ENCODE results near the gene MTMR12. TPM values are rescaled to one million over a fixed set of nuclear protein-coding genes. Genes with fewer than 3 reads are reported as not detected.

MTMR12 gene
- total and polyA plus RNA-seq, 2 experiments from 2014 or later = 5.5 to 13.4 TPM

DNA sequence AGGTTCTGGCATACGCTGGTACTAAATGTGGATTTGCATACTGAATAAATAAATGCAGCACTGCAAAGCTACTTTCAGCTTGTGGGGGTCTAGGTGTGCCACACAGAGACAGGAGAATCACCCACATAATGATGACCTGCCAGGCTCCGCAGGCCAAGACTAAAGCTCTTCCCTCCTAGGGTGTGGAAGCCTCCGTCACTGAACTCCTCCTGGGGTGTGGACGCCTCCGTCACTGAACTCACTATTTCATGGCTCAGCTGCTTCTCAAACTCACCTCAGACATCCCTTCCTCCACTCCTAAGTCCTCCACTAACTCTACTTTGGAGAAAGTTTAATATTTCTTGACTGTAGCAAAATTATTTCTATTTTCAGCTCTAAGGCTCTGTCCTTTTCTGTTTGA, 73.4 kb downstream of the MTMR12 start:
- Histone ChIP-seq H3F3A (ENCODE audit: insufficient read depth) (peaks cover 15% of the 10 kb centered on the region), H3K4me1 (ENCODE audit: insufficient read depth) (peaks cover 4% of the 10 kb centered on the region), H4K20me1 (ENCODE audit: insufficient read depth) (no peaks in the 10 kb centered on the region), H3K79me2 (ENCODE audit: insufficient read depth) (no peaks in the 10 kb centered on the region), H3K36me3 (ENCODE audit: low read depth) (peaks cover 35% of the 10 kb centered on the region; the same call in 1 of the 2 replicates), H3K27ac (no peak overlapping the region), H3K27me3 (replicated peaks; ENCODE audit: insufficient read depth) (no peaks in the 10 kb centered on the region), H2AFZ (no peak overlapping the region), H3K4me2 (ENCODE audit: unreplicated experiment) (no peak overlapping the region), H3K9me2 (ENCODE audit: insufficient read depth) (no peaks in the 10 kb centered on the region), H3K4me3 (no peak overlapping the region), H3K9ac (no peak overlapping the region), H3K9me3 (ENCODE audit: low read depth) (no peaks in the 10 kb centered on the region)
- in situ Hi-C loops (cut with MboI) = loop anchor here (25.0 kb wide), 1 partner anchor 373 kb away; no protein-coding TSS in a partner anchor
- 97 to 99% methylated on average over 5 of the region's 5 CpGs for WGBS, 2 experiments (ENCODE audit: low coverage in 1 of 2, low lambda C conversion rate in 2 of 2, missing lambda C conversion rate in 2 of 2)
- TF ChIP-seq EZH2 (IDR thresholded peaks at IDR 0.05; ENCODE audit: insufficient read depth, poor library complexity, severe bottlenecking) (no peak), EZH2phosphoT487 (IDR thresholded peaks at IDR 0.05; ENCODE audit: insufficient read depth, low read depth) (no peak)
- DNase-seq = no peak

DNA sequence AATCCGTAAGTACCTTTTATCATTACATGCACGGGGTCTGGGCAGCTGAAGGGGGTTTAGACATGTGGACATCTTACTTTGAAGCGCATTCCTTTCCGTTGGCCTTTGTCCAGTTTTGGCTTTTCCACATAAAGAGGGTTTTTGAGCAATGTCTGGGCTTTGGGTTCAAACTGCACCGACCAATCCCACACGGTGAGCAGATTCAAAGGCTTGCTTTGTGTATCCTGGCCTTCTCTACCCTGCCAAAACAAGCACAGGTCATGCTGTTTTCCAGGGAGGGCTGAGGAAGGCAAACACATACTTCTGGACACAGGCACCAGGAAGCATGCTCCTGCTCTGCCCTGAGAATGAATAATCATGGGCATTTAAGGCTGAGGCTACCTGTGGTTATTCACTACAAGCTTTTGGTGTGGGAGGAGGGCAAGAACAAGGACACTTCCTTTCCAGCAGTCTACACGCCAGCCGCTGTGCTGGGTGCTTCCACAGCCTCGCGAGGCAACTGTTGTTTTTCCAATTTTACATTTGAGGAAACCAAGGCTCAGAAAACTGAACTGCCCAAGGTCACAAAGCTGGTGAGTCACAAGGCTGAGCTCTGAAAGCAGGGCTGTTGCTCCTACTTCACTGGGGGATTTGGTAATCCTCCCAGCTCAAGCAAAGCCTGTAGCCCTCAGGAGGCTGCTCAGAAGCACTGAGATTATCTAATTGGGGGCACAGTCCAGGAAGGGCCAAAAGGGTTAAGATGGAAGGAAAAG, 78.9 kb downstream of the MTMR12 start:
- peaks cover 15% of the 10 kb centered on the region; the same call in 1 of the 2 replicates for H3K36me3 ChIP-seq (ENCODE audit: low read depth)
- H3K4me2 ChIP-seq (ENCODE audit: unreplicated experiment) = no peak overlapping the region
- peak; percentile 72 for DNase-seq
- peaks cover 10% of the 10 kb centered on the region for H3K4me1 ChIP-seq (ENCODE audit: insufficient read depth)
- H2AFZ ChIP-seq = no peak overlapping the region
- no peaks in the 10 kb centered on the region for H3K79me2 ChIP-seq (ENCODE audit: insufficient read depth)
- H3K9me3 ChIP-seq (ENCODE audit: low read depth) = no peaks in the 10 kb centered on the region
- H3K27ac ChIP-seq = peak overlapping the region; percentile 36
- in situ Hi-C loops (cut with MboI) = loop anchor here (25.0 kb wide), 1 partner anchor 378 kb away; no protein-coding TSS in a partner anchor
- H3K4me3 ChIP-seq = no peak overlapping the region
- H4K20me1 ChIP-seq (ENCODE audit: insufficient read depth) = no peaks in the 10 kb centered on the region
- H3F3A ChIP-seq (ENCODE audit: insufficient read depth) = peaks cover 30% of the 10 kb centered on the region
- H3K9me2 ChIP-seq (ENCODE audit: insufficient read depth) = no peaks in the 10 kb centered on the region
- WGBS, 2 experiments (ENCODE audit: low coverage in 1 of 2, low lambda C conversion rate in 2 of 2, missing lambda C conversion rate in 2 of 2) = 86 to 88% methylated on average over 10 of the region's 10 CpGs
- no peaks in the 10 kb centered on the region for H3K27me3 ChIP-seq (replicated peaks; ENCODE audit: insufficient read depth)
- no peak overlapping the region for H3K9ac ChIP-seq
- TF ChIP-seq EZH2phosphoT487 (IDR thresholded peaks at IDR 0.05; ENCODE audit: insufficient read depth, low read depth) (no peak), EZH2 (IDR thresholded peaks at IDR 0.05; ENCODE audit: insufficient read depth, poor library complexity, severe bottlenecking) (no peak)

DNA sequence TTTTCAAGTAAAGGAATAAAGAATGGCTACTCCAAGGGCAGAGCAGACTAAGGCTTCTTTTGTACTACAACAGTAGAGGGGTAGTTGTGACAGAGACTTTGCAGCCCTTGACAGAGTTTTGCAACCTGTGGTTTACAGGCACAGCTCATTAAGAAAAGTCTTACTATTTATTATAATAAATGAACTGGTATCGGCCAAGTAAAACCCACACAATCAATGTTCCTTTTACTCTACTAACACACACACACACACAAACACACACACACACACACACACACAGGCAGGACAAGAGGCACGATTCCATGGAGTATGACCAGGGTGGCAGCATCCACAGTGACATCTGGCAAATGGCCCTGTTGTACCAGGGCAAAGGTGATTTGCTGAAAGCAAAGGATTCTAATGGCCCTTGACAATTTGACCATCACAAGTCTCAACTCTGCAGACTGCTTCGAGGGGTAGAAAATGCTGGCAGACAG, 79.5 kb downstream of the MTMR12 start:
- in situ Hi-C loops (cut with MboI) = loop anchor here (25.0 kb wide), 1 partner anchor 379 kb away; no protein-coding TSS in a partner anchor

DNA sequence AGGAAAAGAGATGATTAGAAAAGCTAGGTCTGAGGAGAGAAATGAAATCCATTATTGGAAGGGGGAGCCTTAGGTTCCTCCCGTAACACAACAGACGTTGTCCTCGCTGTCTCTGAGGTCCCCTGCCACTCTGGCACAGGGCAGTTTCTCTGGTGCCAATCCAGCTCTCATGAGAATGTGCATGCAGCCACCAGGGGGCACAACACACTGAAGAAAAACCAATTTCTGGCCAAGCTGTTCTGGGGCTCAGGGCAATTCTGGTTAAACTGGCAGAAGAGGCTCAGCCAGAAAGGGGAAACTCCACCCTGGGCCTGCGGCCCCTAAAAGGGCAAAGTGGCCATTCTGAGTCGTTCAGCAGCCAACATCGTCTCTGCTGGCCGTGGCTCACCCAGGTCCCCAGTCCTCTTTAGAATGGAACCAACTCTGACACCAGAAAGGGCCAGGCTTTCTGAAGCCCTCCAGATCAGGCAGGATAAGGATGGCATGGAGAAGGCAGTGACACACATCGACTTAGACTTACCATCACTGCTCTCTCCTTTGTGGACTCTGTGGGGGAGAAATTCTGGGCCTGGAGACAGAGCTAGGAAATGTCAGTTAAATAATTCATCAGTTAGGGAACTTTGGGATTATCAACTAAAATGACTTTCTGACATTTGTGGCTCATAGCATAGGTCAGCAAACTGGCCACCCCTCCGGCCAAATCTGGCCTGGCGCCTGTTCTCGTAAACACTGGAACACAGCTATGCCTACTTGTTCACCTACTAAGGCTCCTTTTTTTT, 80.1 kb downstream of the MTMR12 start:
- 31 to 37% methylated on average over 11 of the region's 11 CpGs for WGBS, 2 experiments (ENCODE audit: low coverage in 1 of 2, low lambda C conversion rate in 2 of 2, missing lambda C conversion rate in 2 of 2)
- no peaks in the 10 kb centered on the region for H3K79me2 ChIP-seq (ENCODE audit: insufficient read depth)
- no peaks in the 10 kb centered on the region for H4K20me1 ChIP-seq (ENCODE audit: insufficient read depth)
- DNase-seq = peak; percentile 86
- H3K4me3 ChIP-seq = no peak overlapping the region
- H3K27ac ChIP-seq = no peak overlapping the region
- H2AFZ ChIP-seq = no peak overlapping the region
- peaks cover 9% of the 10 kb centered on the region; the same call in 1 of the 2 replicates for H3K36me3 ChIP-seq (ENCODE audit: low read depth)
- in situ Hi-C loops (cut with MboI) = loop anchor here (25.0 kb wide), 1 partner anchor 380 kb away; no protein-coding TSS in a partner anchor
- peaks cover 10% of the 10 kb centered on the region for H3K4me1 ChIP-seq (ENCODE audit: insufficient read depth)
- no peak overlapping the region for H3K9ac ChIP-seq
- H3K4me2 ChIP-seq (ENCODE audit: unreplicated experiment) = no peak overlapping the region
- H3K9me2 ChIP-seq (ENCODE audit: insufficient read depth) = no peaks in the 10 kb centered on the region
- H3K9me3 ChIP-seq (ENCODE audit: low read depth) = no peaks in the 10 kb centered on the region
- H3F3A ChIP-seq (ENCODE audit: insufficient read depth) = peaks cover 30% of the 10 kb centered on the region
- no peaks in the 10 kb centered on the region for H3K27me3 ChIP-seq (replicated peaks; ENCODE audit: insufficient read depth)
- TF ChIP-seq EZH2phosphoT487 (IDR thresholded peaks at IDR 0.05; ENCODE audit: insufficient read depth, low read depth) = no peak
- TF ChIP-seq EZH2 (IDR thresholded peaks at IDR 0.05; ENCODE audit: insufficient read depth, poor library complexity, severe bottlenecking) = no peak

More for the DNA sequence above, 79.5 kb downstream of the MTMR12 start:
- DNase-seq = no peak
- no peaks in the 10 kb centered on the region for H3K9me3 ChIP-seq (ENCODE audit: low read depth)
- WGBS, 2 experiments (ENCODE audit: low coverage in 1 of 2, low lambda C conversion rate in 2 of 2, missing lambda C conversion rate in 2 of 2) = 85 to 86% methylated on average over 3 of the region's 3 CpGs
- no peak overlapping the region for H2AFZ ChIP-seq
- no peaks in the 10 kb centered on the region for H4K20me1 ChIP-seq (ENCODE audit: insufficient read depth)
- H3K27ac ChIP-seq = no peak overlapping the region
- TF ChIP-seq EZH2phosphoT487 (IDR thresholded peaks at IDR 0.05; ENCODE audit: insufficient read depth, low read depth) (no peak), EZH2 (IDR thresholded peaks at IDR 0.05; ENCODE audit: insufficient read depth, poor library complexity, severe bottlenecking) (no peak)
- no peaks in the 10 kb centered on the region for H3K27me3 ChIP-seq (replicated peaks; ENCODE audit: insufficient read depth)
- peaks cover 9% of the 10 kb centered on the region; the same call in 1 of the 2 replicates for H3K36me3 ChIP-seq (ENCODE audit: low read depth)
- no peak overlapping the region for H3K4me2 ChIP-seq (ENCODE audit: unreplicated experiment)
- no peaks in the 10 kb centered on the region for H3K9me2 ChIP-seq (ENCODE audit: insufficient read depth)
- H3K4me3 ChIP-seq = no peak overlapping the region
- peaks cover 30% of the 10 kb centered on the region for H3F3A ChIP-seq (ENCODE audit: insufficient read depth)
- H3K79me2 ChIP-seq (ENCODE audit: insufficient read depth) = no peaks in the 10 kb centered on the region
- no peak overlapping the region for H3K9ac ChIP-seq
- peaks cover 10% of the 10 kb centered on the region for H3K4me1 ChIP-seq (ENCODE audit: insufficient read depth)

Data from GM23248 (cell line).